H9 (cell line): ENCODE results near the gene CYP8B1. TPM values are rescaled to one million over a fixed set of nuclear protein-coding genes. Genes with fewer than 3 reads are reported as not detected.

ENCODE experiments used
- DNase-seq: peaks from one replicate; pipeline ENCODE4 v3.0.0-alpha.2; 2017
- H2AFZ ChIP-seq: one replicate; pipeline ENCODE4 v1.6.1; 2013; ENCODE audit warnings: mild to moderate bottlenecking, low read length, control low read depth, moderate library complexity
- H2AK5ac ChIP-seq: 2 replicates; pipeline ENCODE4 v1.6.1; 2013; ENCODE audit warnings: low read length, control low read depth, mixed read lengths; ENCODE audit not compliant: insufficient read length
- H2BK120ac ChIP-seq: one replicate; pipeline ENCODE4 v1.6.1; 2013; ENCODE audit warnings: low read depth, mild to moderate bottlenecking, low read length, control low read depth, inconsistent platforms; ENCODE audit not compliant: poor library complexity, severe bottlenecking
- H2BK12ac ChIP-seq: 2 replicates; pipeline ENCODE4 v1.6.1; 2013; ENCODE audit warnings: low read length, control low read depth, mixed read lengths, low read depth; ENCODE audit not compliant: insufficient read length
- H2BK15ac ChIP-seq: 2 replicates; pipeline ENCODE4 v1.6.1; 2013; ENCODE audit warnings: low read depth, low read length, control low read depth
- H2BK20ac ChIP-seq: one replicate; pipeline ENCODE4 v1.6.1; 2013; ENCODE audit warnings: low read depth, mild to moderate bottlenecking, low read length, control low read depth, inconsistent platforms; ENCODE audit not compliant: poor library complexity, severe bottlenecking
- H2BK5ac ChIP-seq: 2 replicates; pipeline ENCODE4 v1.6.1; 2013; ENCODE audit warnings: low read length, control low read depth, mixed read lengths; ENCODE audit not compliant: insufficient read length
- H3K14ac ChIP-seq: 2 replicates; pipeline ENCODE4 v1.6.1; 2013; ENCODE audit warnings: low read length, control low read depth; ENCODE audit not compliant: insufficient read depth
- H3K18ac ChIP-seq: 2 replicates; pipeline ENCODE4 v1.6.1; 2013; ENCODE audit warnings: low read depth, mild to moderate bottlenecking, mixed read lengths, low read length, control low read depth; ENCODE audit not compliant: insufficient read length
- H3K23ac ChIP-seq: 2 replicates; pipeline ENCODE4 v1.6.1; 2013; ENCODE audit warnings: low read length, control low read depth, mixed read lengths, low read depth; ENCODE audit not compliant: insufficient read length
- H3K23me2 ChIP-seq: 2 replicates; pipeline ENCODE4 v1.6.1; 2013; ENCODE audit warnings: low read depth, mild to moderate bottlenecking, mixed read lengths, low read length, control low read depth; ENCODE audit not compliant: insufficient read length, poor library complexity, severe bottlenecking
- H3K27ac ChIP-seq: 2 replicates; pipeline ENCODE4 v1.5.1; 2013; ENCODE audit warnings: low read length, control low read depth, mixed read lengths, low read depth; ENCODE audit not compliant: insufficient read length
- H3K27me3 ChIP-seq: 2 replicates; pipeline ENCODE4 v1.6.1; 2013; ENCODE audit warnings: low read length, control low read depth, inconsistent platforms; ENCODE audit not compliant: insufficient read depth
- H3K4ac ChIP-seq: 2 replicates; pipeline ENCODE4 v1.6.1; 2013; ENCODE audit warnings: low read depth, mild to moderate bottlenecking, control low read depth, inconsistent platforms, low read length, moderate library complexity
- H3K4me1 ChIP-seq: 2 replicates; pipeline ENCODE4 v1.6.1; 2013; ENCODE audit warnings: low read length, control low read depth, inconsistent platforms; ENCODE audit not compliant: insufficient read depth
- H3K4me2 ChIP-seq: 2 replicates; pipeline ENCODE4 v1.6.1; 2013; ENCODE audit warnings: low read length, control low read depth, mixed read lengths; ENCODE audit not compliant: insufficient read length, insufficient read depth
- H3K56ac ChIP-seq: 2 replicates; pipeline ENCODE4 v1.6.1; 2013; ENCODE audit warnings: low read depth, mild to moderate bottlenecking, mixed read lengths, low read length, control low read depth; ENCODE audit not compliant: insufficient read length
- H3K79me1 ChIP-seq: 2 replicates; pipeline ENCODE4 v1.6.1; 2013; ENCODE audit warnings: low read depth, mild to moderate bottlenecking, moderate library complexity, low read length, control low read depth, inconsistent platforms; ENCODE audit not compliant: insufficient read depth, poor library complexity, severe bottlenecking
- H3K79me2 ChIP-seq: 2 replicates; pipeline ENCODE4 v1.6.1; 2013; ENCODE audit warnings: low read length, control low read depth, inconsistent platforms; ENCODE audit not compliant: insufficient read depth
- H3K9ac ChIP-seq: 2 replicates; pipeline ENCODE4 v1.6.1; 2013; ENCODE audit warnings: low read length, control low read depth, mixed read lengths; ENCODE audit not compliant: insufficient read length; ENCODE audit errors: extremely low read depth
- H3K9me3 ChIP-seq: one replicate; pipeline ENCODE4 v1.6.1; 2013; ENCODE audit warnings: low read depth, low read length, inconsistent platforms; ENCODE audit not compliant: control insufficient read depth
- H3T11ph ChIP-seq: one replicate; pipeline ENCODE4 v1.6.1; 2013; ENCODE audit warnings: mild to moderate bottlenecking, low read length, control low read depth, inconsistent platforms
- H4K20me1 ChIP-seq: one replicate; pipeline ENCODE4 v1.6.1; 2013; ENCODE audit not compliant: control insufficient read depth, insufficient read length, insufficient read depth
- H4K5ac ChIP-seq: 2 replicates; pipeline ENCODE4 v1.6.1; 2013; ENCODE audit warnings: low read depth, mild to moderate bottlenecking, mixed read lengths, low read length, control low read depth; ENCODE audit not compliant: insufficient read length
- H4K8ac ChIP-seq: replicated peaks from 2 replicates; pipeline ENCODE4 v1.6.1; 2013; ENCODE audit warnings: low read length, control low read depth, mixed read lengths, low read depth; ENCODE audit not compliant: insufficient read length
- H4K91ac ChIP-seq: 2 replicates; pipeline ENCODE4 v1.6.1; 2013; ENCODE audit warnings: low read depth, mild to moderate bottlenecking, moderate library complexity, mixed read lengths, low read length, control low read depth; ENCODE audit not compliant: insufficient read length
- H3K27ac Mint-ChIP-seq, 3 experiments: 2 replicates in 2 of 3; 3 replicates in 1 of 3; pipeline ENCODE4 v1.8.0; 2020 to 2021; ENCODE audit warnings: mixed read lengths in 3 of 3, mild to moderate bottlenecking in 1 of 3, moderate library complexity in 1 of 3
- H3K27me3 Mint-ChIP-seq: 2 replicates; pipeline ENCODE4 v1.8.0; 2021; ENCODE audit warnings: low read depth, mild to moderate bottlenecking, moderate library complexity, mixed read lengths
- H3K36me3 Mint-ChIP-seq, 3 experiments: 2 replicates in 2 of 3; 3 replicates in 1 of 3; pipeline ENCODE4 v1.8.0; 2020 to 2021; ENCODE audit warnings: low read depth in 3 of 3, mixed read lengths in 3 of 3; ENCODE audit not compliant: insufficient read depth in 1 of 3
- H3K4me1 Mint-ChIP-seq, 2 experiments: 2 replicates each; pipeline ENCODE4 v1.8.0; 2020; ENCODE audit warnings: mixed read lengths in 2 of 2
- H3K4me3 Mint-ChIP-seq, 2 experiments: 2 replicates in 1 of 2; 3 replicates in 1 of 2; pipeline ENCODE4 v1.8.0; 2020 to 2021; ENCODE audit warnings: mild to moderate bottlenecking in 2 of 2, mixed read lengths in 2 of 2, moderate library complexity in 1 of 2
- H3K9me3 Mint-ChIP-seq, 2 experiments: 2 replicates in 1 of 2; 3 replicates in 1 of 2; pipeline ENCODE4 v1.8.0; 2020; ENCODE audit warnings: mild to moderate bottlenecking in 2 of 2, mixed read lengths in 2 of 2, moderate library complexity in 1 of 2
- CTCF ChIP-seq: fragments of 200-600 bp; sonication (generic); conservative IDR thresholded peaks from 3 replicates; pipeline ENCODE4 v1.8.0; 2021; ENCODE audit warnings: antibody characterized with exemption, mild to moderate bottlenecking
- WGBS: extraction: QIAGEN DNeasy Blood & Tissue Kit; methylation state at CpG from one replicate; pipeline ENCODE4 v1.1.7; 2013; ENCODE audit warnings: missing lambda C conversion rate, low lambda C conversion rate, mixed read lengths; ENCODE audit not compliant: insufficient read length; ENCODE audit errors: extremely low coverage; 5-methylcytosine and 5-hydroxymethylcytosine counted together
- total RNA-seq: library from RNA; stranded (reverse); gene quantifications from 2 replicates; pipeline ENCODE4 v1.2.1, GENCODE V29; 2021

The CYP8B1 gene
- total RNA-seq, 1 experiment from 2014 or later = not detected

GRCh38 chr3:42876940-42877720, 1.5 kb upstream of the CYP8B1 start:
- H4K5ac ChIP-seq = no peak overlapping the region
- no peaks in the 10 kb centered on the region for H3K79me2 ChIP-seq
- no peaks in the 10 kb centered on the region for H3K9me3 Mint-ChIP-seq
- no peaks in the 10 kb centered on the region for H3K79me1 ChIP-seq
- no peak overlapping the region for H2BK20ac ChIP-seq
- no peak for DNase-seq
- H3K14ac ChIP-seq = no peak overlapping the region
- H3K4me1 ChIP-seq = peaks cover 4% of the 10 kb centered on the region; the same call in 1 of the 2 replicates
- peaks cover 4% of the 10 kb centered on the region for H3K27me3 Mint-ChIP-seq
- no peak overlapping the region for H2BK5ac ChIP-seq
- no peak overlapping the region for H2BK120ac ChIP-seq
- H4K8ac ChIP-seq = no peak overlapping the region
- H4K20me1 ChIP-seq = no peaks in the 10 kb centered on the region
- H3K4me2 ChIP-seq = no peak overlapping the region
- no peaks in the 10 kb centered on the region for H3K27me3 ChIP-seq
- no peak overlapping the region for H2BK15ac ChIP-seq
- H3K56ac ChIP-seq = no peak overlapping the region
- no peak overlapping the region for H3K9ac ChIP-seq
- peaks cover 4% of the 10 kb centered on the region for H3K23me2 ChIP-seq
- no peak for TF ChIP-seq CTCF
- H3K9me3 ChIP-seq = no peaks in the 10 kb centered on the region
- peaks cover 15 to 18% of the 10 kb centered on the region in 2 experiments for H3K4me1 Mint-ChIP-seq
- H2BK12ac ChIP-seq = no peak overlapping the region
- WGBS = no CpG with 5 or more reads among the region's 7 CpGs
- H2AFZ ChIP-seq = no peak overlapping the region
- H3K27ac ChIP-seq = no peak overlapping the region
- H3K18ac ChIP-seq = no peak overlapping the region
- no peak overlapping the region for H4K91ac ChIP-seq
- H3K27ac Mint-ChIP-seq = no peak overlapping the region; a peak in 1 of 7 replicates
- H3K36me3 Mint-ChIP-seq = no peaks in the 10 kb centered on the region
- H3K23ac ChIP-seq = no peak overlapping the region
- no peak overlapping the region for H2AK5ac ChIP-seq
- no peak overlapping the region for H3K4ac ChIP-seq
- H3K4me3 Mint-ChIP-seq = no peak overlapping the region
- no peak overlapping the region for H3T11ph ChIP-seq
